ENCODE results near the gene CR1. TPM values are rescaled to one million over a fixed set of nuclear protein-coding genes. Genes with fewer than 3 reads are reported as not detected.

Gene CR1
- total and polyA plus RNA-seq, 2 experiments from 2014 or later = 0.65 to 0.76 TPM

- Mint-ChIP-seq H3K4me3 (no peak overlapping the region; the same call in 1 of the 3 replicates), H3K36me3 (ENCODE audit: low read depth) (peaks cover 19% of the 10 kb centered on the region; the same call in 2 of the 3 replicates), H3K4me1 (peaks cover 18% of the 10 kb centered on the region; the same call in 2 of the 3 replicates), H3K9me3 (peaks cover 21% of the 10 kb centered on the region), H3K27me3 (ENCODE audit: insufficient read depth, low read depth, poor library complexity) (peaks cover 5% of the 10 kb centered on the region), H3K27ac (no peak overlapping the region)
- Histone ChIP-seq H3K79me2 (replicated peaks; ENCODE audit: insufficient read depth) (peaks cover 5% of the 10 kb centered on the region; the same call in 1 of the 2 replicates), H3K4me1 (ENCODE audit: insufficient read depth) (peaks cover 16% of the 10 kb centered on the region), H3K27me3 (ENCODE audit: insufficient read depth) (no peaks in the 10 kb centered on the region), H3F3A (replicated peaks; ENCODE audit: low read depth) (no peaks in the 10 kb centered on the region), H2AFZ (0 out of 2 replicates have a peak overlapping the region, but pooled peaks have one; percentile 11), H3K4me2 (peak overlapping the region; percentile 64), H3K4me3 (peak overlapping the region; percentile 41), H4K20me1 (replicated peaks; ENCODE audit: insufficient read depth) (no peaks in the 10 kb centered on the region), H3K9me2 (ENCODE audit: insufficient read depth) (no peaks in the 10 kb centered on the region; the same call in 1 of the 2 replicates), H3K36me3 (ENCODE audit: insufficient read depth) (peaks cover 1% of the 10 kb centered on the region; the same call in 1 of the 2 replicates), H3K27ac (ENCODE audit: low read depth) (no peak overlapping the region)
- TF ChIP-seq, protein P1, sequence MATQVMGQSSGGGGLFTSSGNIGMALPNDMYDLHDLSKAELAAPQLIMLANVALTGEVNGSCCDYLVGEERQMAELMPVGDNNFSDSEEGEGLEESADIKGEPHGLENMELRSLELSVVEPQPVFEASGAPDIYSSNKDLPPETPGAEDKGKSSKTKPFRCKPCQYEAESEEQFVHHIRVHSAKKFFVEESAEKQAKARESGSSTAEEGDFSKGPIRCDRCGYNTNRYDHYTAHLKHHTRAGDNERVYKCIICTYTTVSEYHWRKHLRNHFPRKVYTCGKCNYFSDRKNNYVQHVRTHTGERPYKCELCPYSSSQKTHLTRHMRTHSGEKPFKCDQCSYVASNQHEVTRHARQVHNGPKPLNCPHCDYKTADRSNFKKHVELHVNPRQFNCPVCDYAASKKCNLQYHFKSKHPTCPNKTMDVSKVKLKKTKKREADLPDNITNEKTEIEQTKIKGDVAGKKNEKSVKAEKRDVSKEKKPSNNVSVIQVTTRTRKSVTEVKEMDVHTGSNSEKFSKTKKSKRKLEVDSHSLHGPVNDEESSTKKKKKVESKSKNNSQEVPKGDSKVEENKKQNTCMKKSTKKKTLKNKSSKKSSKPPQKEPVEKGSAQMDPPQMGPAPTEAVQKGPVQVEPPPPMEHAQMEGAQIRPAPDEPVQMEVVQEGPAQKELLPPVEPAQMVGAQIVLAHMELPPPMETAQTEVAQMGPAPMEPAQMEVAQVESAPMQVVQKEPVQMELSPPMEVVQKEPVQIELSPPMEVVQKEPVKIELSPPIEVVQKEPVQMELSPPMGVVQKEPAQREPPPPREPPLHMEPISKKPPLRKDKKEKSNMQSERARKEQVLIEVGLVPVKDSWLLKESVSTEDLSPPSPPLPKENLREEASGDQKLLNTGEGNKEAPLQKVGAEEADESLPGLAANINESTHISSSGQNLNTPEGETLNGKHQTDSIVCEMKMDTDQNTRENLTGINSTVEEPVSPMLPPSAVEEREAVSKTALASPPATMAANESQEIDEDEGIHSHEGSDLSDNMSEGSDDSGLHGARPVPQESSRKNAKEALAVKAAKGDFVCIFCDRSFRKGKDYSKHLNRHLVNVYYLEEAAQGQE (IDR thresholded peaks at IDR 0.05; ENCODE audit: unreplicated experiment) = no peak
- TF ChIP-seq, protein P2, sequence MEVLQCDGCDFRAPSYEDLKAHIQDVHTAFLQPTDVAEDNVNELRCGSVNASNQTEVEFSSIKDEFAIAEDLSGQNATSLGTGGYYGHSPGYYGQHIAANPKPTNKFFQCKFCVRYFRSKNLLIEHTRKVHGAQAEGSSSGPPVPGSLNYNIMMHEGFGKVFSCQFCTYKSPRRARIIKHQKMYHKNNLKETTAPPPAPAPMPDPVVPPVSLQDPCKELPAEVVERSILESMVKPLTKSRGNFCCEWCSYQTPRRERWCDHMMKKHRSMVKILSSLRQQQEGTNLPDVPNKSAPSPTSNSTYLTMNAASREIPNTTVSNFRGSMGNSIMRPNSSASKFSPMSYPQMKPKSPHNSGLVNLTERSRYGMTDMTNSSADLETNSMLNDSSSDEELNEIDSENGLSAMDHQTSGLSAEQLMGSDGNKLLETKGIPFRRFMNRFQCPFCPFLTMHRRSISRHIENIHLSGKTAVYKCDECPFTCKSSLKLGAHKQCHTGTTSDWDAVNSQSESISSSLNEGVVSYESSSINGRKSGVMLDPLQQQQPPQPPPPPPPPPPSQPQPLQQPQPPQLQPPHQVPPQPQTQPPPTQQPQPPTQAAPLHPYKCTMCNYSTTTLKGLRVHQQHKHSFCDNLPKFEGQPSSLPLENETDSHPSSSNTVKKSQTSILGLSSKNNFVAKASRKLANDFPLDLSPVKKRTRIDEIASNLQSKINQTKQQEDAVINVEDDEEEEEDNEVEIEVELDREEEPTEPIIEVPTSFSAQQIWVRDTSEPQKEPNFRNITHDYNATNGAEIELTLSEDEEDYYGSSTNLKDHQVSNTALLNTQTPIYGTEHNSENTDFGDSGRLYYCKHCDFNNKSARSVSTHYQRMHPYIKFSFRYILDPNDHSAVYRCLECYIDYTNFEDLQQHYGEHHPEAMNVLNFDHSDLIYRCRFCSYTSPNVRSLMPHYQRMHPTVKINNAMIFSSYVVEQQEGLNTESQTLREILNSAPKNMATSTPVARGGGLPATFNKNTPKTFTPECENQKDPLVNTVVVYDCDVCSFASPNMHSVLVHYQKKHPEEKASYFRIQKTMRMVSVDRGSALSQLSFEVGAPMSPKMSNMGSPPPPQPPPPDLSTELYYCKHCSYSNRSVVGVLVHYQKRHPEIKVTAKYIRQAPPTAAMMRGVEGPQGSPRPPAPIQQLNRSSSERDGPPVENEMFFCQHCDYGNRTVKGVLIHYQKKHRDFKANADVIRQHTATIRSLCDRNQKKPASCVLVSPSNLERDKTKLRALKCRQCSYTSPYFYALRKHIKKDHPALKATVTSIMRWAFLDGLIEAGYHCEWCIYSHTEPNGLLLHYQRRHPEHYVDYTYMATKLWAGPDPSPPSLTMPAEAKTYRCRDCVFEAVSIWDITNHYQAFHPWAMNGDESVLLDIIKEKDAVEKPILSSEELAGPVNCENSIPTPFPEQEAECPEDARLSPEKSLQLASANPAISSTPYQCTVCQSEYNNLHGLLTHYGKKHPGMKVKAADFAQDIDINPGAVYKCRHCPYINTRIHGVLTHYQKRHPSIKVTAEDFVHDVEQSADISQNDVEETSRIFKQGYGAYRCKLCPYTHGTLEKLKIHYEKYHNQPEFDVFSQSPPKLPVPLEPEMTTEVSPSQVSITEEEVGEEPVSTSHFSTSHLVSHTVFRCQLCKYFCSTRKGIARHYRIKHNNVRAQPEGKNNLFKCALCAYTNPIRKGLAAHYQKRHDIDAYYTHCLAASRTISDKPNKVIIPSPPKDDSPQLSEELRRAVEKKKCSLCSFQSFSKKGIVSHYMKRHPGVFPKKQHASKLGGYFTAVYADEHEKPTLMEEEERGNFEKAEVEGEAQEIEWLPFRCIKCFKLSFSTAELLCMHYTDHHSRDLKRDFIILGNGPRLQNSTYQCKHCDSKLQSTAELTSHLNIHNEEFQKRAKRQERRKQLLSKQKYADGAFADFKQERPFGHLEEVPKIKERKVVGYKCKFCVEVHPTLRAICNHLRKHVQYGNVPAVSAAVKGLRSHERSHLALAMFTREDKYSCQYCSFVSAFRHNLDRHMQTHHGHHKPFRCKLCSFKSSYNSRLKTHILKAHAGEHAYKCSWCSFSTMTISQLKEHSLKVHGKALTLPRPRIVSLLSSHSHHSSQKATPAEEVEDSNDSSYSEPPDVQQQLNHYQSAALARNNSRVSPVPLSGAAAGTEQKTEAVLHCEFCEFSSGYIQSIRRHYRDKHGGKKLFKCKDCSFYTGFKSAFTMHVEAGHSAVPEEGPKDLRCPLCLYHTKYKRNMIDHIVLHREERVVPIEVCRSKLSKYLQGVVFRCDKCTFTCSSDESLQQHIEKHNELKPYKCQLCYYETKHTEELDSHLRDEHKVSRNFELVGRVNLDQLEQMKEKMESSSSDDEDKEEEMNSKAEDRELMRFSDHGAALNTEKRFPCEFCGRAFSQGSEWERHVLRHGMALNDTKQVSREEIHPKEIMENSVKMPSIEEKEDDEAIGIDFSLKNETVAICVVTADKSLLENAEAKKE (CRISPR knock-in tag; IDR thresholded peaks at IDR 0.05) = no peak
- TF ChIP-seq ETS1 (IDR thresholded peaks at IDR 0.05) (no peak), EZH2 (IDR thresholded peaks at IDR 0.05; ENCODE audit: low read depth, unreplicated experiment) (no peak), CREB1 (CRISPR knock-in tag; IDR thresholded peaks at IDR 0.05; ENCODE audit: low read depth) (no peak), NANOG (IDR thresholded peaks at IDR 0.05; ENCODE audit: borderline replicate concordance) (no peak), ZNF331 (CRISPR knock-in tag; IDR thresholded peaks at IDR 0.05; ENCODE audit: low read depth) (no peak), JUNB (IDR thresholded peaks at IDR 0.05; ENCODE audit: unreplicated experiment) (no peak), ZNF114 (CRISPR knock-in tag; IDR thresholded peaks at IDR 0.05) (no peak), STAT1 (IDR thresholded peaks at IDR 0.05; ENCODE audit: unreplicated experiment) (no peak), CTCF (conservative IDR thresholded peaks at IDR 0.05; ENCODE audit: low read depth in 2 of 2) (no peak), EZH2phosphoT487 (IDR thresholded peaks at IDR 0.05; ENCODE audit: unreplicated experiment) (no peak), POLR2AphosphoS5 (IDR thresholded peaks at IDR 0.05; ENCODE audit: low read depth) (no peak)
- no peak for DNase-seq (ENCODE audit: low spot score)
- ATAC-seq = peak; percentile 74
These were observed 173.6 kb downstream of the CR1 start for GRCh38 chr1:207669528-207670009.

Data from GM23338 (cell line).